ENCODE measurements around the gene TRAPPC4.
"Not testable (repeated sequence)": the region's sequence is repeated elsewhere in the genome, so short reads cannot be mapped to it uniquely, and the experiment has no call there.

TRAPPC4 gene

DNA sequence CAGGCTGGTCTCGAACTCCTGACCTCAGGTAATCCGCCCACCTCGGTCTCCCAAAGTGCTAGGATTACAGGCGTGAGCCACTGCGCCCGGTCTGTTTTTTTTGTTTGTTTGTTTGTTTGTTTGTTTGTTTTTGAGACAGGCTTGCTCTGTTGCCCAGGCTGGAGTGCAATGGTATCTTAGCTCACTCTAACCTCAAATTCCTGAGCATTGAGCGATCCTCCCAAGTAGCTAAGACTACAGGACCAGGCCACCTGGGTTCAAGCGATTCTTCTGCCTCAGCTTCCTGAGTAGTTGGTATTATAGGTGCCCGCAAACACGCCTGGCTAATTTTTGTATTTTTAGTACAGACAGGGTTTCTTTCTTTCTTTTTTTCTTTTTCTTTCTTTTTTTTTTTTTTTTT, 14.9 kb downstream of the TRAPPC4 start:
- DNase-seq, H3K36me3 Mint-ChIP-seq, H3K27me3 Mint-ChIP-seq, H3K9me3 Mint-ChIP-seq, H3K27ac Mint-ChIP-seq, H3K4me3 Mint-ChIP-seq: not testable (repeated sequence)
- peaks cover 18% of the 10 kb centered on the region for H3K4me1 Mint-ChIP-seq
- CTCF ChIA-PET, result interaction anchor here (0.6 kb wide), 1 partner anchor 245 kb away, joined by 3 read pairs; no protein-coding TSS in a partner anchor

DNA sequence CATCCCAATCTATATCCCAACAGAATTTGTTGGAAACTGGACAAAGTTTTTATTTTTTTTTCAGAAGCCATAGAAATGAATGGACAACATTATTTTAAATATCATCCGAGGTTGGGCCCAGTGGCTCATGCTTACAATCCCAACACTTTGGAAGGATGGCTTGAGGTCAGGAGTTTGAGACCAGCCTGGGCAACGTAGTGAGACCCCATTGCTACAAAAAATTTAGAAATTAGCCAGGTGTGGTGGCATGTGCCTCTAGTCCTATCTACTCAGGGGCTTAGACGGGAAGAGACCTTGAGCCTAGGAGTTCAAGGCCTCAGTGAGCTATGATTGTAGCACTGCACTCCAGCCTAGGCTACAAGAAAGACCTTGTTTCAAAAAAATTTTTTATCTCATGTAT, 16.2 kb downstream of the TRAPPC4 start:
- Mint-ChIP-seq H3K27me3 (peaks cover 11% of the 10 kb centered on the region), H3K36me3 (no peaks in the 10 kb centered on the region), H3K27ac (no peak overlapping the region), H3K4me3 (no peak overlapping the region), H3K4me1 (peaks cover 5% of the 10 kb centered on the region), H3K9me3 (no peaks in the 10 kb centered on the region)
- CTCF ChIA-PET, result no interaction called here
- DNase-seq, result no peak

DNA sequence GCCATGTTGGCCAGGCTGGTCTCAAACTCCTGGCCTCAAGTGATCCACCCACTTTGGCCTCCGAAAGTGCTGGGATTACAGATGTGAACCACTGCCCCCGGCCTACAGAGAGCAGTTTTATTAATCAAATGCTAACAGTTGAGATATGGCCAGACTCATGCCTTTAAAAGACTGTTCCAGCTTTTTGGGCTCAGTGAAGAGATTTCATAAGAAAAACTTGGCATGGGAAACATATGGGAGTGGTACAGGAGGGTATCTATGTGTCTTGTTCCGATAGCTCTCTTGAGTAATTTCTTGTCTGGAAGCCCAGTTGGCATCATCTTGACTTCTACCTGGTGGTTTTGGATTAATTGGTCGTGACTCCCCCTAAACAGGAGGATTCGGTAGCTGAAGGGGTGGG, 20.3 kb downstream of the TRAPPC4 start:
- H3K36me3 Mint-ChIP-seq, result no peaks in the 10 kb centered on the region
- H3K4me3 Mint-ChIP-seq, result no peak overlapping the region
- no peaks in the 10 kb centered on the region for H3K9me3 Mint-ChIP-seq
- no peak for DNase-seq
- H3K27me3 Mint-ChIP-seq, result peaks cover 11% of the 10 kb centered on the region
- no peaks in the 10 kb centered on the region for H3K4me1 Mint-ChIP-seq
- CTCF ChIA-PET, result interaction anchor here (0.9 kb wide), 1 partner anchor 61 kb away, joined by 3 read pairs; no protein-coding TSS in a partner anchor
- no peak overlapping the region for H3K27ac Mint-ChIP-seq

DNA sequence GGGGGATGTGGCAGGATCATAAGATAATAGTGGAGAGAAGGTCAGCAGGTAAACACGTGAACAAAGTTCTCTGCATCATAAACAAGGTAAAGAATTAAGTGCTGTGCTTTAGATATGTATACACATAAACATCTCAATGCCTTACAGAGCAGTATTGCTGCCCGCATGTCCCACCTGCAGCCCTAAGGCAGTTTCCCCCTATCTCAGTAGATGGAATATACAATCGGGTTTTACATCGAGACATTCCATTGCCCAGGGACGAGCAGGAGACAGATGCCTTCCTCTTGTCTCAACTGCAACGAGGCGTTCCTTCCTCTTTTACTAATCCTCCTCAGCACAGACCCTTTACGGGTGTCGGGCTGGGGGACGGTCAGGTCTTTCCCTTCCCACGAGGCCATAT, 20.9 kb downstream of the TRAPPC4 start:
- peaks cover 11% of the 10 kb centered on the region for H3K27me3 Mint-ChIP-seq
- H3K9me3 Mint-ChIP-seq, H3K27ac Mint-ChIP-seq, DNase-seq, H3K4me1 Mint-ChIP-seq, H3K36me3 Mint-ChIP-seq, CTCF ChIA-PET, H3K4me3 Mint-ChIP-seq: not testable (repeated sequence)

DNA sequence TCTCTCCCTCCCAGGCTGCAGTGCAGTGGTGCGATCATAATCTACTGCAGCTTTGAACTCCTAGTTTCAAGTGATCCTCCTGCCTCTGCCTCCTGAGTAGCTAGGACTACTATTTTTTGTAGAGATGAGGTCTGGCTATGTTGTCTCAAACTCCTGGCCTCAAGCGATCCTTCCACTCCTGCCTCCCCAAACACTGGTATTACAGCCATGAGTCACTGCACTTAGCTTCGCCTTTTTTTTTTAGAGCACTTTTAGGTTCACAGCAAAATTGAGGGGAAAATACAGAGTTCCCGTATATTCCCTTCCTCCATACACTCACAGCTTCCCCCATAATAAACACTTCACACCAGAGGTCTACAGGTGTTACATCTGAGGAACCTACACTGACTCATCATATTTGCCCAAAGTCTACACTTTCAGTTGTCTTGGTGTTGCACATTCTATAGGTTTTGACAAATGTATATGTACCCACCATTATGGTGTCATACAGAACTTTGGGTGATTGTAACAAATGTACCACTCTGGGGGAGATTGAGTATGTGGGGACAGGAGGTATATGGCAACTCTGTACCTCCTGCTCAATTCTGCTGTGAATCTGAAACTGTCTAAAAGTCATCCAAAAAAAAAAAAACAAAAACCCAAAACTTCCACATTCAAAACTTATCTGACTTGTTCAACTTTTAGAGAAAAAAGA, 23.4 kb downstream of the TRAPPC4 start:
- Mint-ChIP-seq H3K27ac (no peak overlapping the region), H3K4me1 (no peaks in the 10 kb centered on the region), H3K4me3 (no peak overlapping the region), H3K9me3 (no peaks in the 10 kb centered on the region), H3K27me3 (peaks cover 11% of the 10 kb centered on the region), H3K36me3 (peaks cover 18% of the 10 kb centered on the region)
- CTCF ChIA-PET, result interaction anchor here (1.5 kb wide), 1 partner anchor 11 kb away, joined by 3 read pairs; no protein-coding TSS in a partner anchor
- DNase-seq, result no peak

DNA sequence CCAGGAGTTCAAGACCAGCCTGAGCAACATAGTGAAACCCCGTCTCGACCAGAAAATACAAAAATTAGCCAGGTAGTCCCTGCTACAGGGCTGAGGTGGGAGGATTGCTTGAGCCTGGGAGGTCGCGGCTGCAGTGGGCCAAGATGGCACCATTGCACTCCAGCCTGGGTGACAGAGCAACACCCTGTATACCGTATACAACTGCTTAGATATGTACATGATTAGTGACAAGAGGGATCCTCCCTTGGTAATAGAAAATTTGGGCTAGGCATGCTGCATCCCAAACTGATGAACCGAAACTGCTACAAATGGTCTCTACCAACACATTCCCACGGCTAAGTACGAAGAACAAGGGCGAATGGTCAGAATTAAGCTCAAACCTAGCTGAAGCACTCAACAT, 24.4 kb downstream of the TRAPPC4 start:
- no peak for DNase-seq
- no peaks in the 10 kb centered on the region for H3K9me3 Mint-ChIP-seq
- H3K4me1 Mint-ChIP-seq, result no peaks in the 10 kb centered on the region
- H3K4me3 Mint-ChIP-seq, result no peak overlapping the region
- H3K36me3 Mint-ChIP-seq, result peaks cover 27% of the 10 kb centered on the region
- CTCF ChIA-PET, result interaction anchor here (0.7 kb wide), 1 partner anchor 12 kb away, joined by 3 read pairs; no protein-coding TSS in a partner anchor
- H3K27ac Mint-ChIP-seq, result no peak overlapping the region
- H3K27me3 Mint-ChIP-seq, result peaks cover 11% of the 10 kb centered on the region

DNA sequence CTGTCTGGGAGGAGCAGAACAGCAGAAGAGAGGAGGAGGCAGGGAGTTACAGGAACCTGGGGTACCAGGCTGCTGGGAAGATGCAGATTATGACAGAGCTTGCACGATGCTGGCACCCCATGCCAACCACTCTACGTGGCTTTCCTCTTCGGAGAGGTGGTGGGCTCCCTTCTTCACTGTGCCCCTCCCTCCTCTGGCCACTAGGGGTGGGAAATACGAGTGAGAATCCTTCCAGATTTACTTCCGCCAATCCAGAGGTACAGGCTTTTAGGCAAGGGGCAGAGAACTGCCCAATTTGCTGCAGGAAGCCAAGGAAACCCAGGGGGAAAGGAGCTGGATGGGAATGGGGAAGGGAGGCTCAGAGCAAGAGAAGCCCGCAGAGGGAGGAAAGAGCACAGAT, 26.1 kb downstream of the TRAPPC4 start:
- no peak for DNase-seq
- Mint-ChIP-seq H3K4me3 (no peak overlapping the region), H3K4me1 (no peaks in the 10 kb centered on the region), H3K27ac (peak overlapping the region; percentile 69), H3K36me3 (peaks cover 40% of the 10 kb centered on the region), H3K27me3 (peaks cover under 1% of the 10 kb centered on the region), H3K9me3 (no peaks in the 10 kb centered on the region)
- CTCF ChIA-PET, result no interaction called here

DNA sequence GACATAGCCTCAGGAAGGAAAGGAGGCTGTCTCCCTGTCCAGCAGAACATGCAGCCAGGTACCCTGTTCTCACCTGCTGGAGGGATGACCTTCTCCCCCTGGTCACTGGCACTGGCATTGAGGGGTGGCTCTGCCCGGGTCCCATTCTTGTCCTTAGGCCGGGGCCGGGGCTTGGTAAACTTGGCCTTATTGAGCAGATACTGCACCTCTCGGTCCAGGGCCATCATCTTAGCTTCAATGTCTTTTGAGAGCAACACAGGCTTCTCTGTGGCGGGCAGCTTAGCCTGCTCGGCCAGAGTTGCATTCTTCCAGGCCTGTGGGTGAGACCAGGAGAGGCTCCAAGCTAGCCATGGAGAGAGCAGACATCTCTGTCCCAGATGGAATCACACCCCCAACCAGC, 27.9 kb downstream of the TRAPPC4 start:
- no peak overlapping the region for H3K4me3 Mint-ChIP-seq
- DNase-seq, result no peak
- peaks cover 51% of the 10 kb centered on the region for H3K36me3 Mint-ChIP-seq
- H3K27ac Mint-ChIP-seq, result no peak overlapping the region
- no peaks in the 10 kb centered on the region for H3K4me1 Mint-ChIP-seq
- no peaks in the 10 kb centered on the region for H3K27me3 Mint-ChIP-seq
- CTCF ChIA-PET, result interaction anchor here (0.9 kb wide), 1 partner anchor 19 kb away, joined by 3 read pairs; no protein-coding TSS in a partner anchor
- H3K9me3 Mint-ChIP-seq, result no peaks in the 10 kb centered on the region

DNA sequence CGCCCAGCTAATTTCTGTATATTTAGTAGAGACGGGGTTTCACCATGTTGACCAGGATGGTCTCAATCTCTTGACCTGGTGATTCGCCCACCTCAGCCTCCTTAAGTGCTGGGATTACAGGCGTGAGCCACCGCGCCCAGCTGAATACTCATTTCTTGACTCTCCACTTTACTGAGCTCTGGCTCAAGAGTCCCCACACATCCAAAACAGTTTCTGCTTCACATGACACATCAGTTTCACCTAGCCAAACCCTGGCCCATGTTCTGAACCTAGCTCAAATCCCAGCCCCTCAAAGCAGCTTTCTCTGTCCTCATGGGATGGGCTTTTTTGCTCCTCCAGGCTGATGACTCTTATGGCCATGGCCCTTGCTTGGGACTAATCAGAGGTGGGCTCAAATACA, 28.6 kb downstream of the TRAPPC4 start:
- Mint-ChIP-seq H3K4me3 (no peak overlapping the region), H3K36me3 (peaks cover 56% of the 10 kb centered on the region), H3K4me1 (peaks cover 2% of the 10 kb centered on the region), H3K27ac (no peak overlapping the region), H3K9me3 (no peaks in the 10 kb centered on the region), H3K27me3 (no peaks in the 10 kb centered on the region)
- no peak for DNase-seq
- CTCF ChIA-PET, result interaction anchor here (0.9 to 1.3 kb wide), 2 partner anchors 9 to 18 kb away, joined by 3 to 4 read pairs; no protein-coding TSS in a partner anchor

DNA sequence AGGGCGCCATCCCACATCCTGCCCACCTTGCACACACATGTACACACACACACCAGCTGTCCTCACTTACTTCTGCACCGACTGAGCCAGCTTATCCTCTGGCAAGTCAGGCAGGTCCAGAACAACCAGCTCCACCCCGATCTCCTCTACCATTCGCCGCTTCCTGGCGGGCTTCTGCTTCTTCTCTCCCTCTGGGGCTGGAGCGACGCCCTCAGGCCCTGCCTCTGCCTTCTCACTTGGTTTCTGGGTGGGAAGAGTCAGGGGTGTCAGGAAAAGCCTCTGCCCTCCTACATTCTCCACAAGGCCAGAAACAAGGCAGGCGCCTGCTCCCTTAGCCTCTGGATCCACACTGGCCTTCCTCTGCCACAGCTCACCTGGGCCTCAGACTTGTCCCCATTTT, 30.1 kb downstream of the TRAPPC4 start:
- no peak for DNase-seq
- Mint-ChIP-seq H3K4me1 (peaks cover 12% of the 10 kb centered on the region), H3K9me3 (no peaks in the 10 kb centered on the region), H3K27ac (no peak overlapping the region), H3K36me3 (peaks cover 69% of the 10 kb centered on the region), H3K27me3 (no peaks in the 10 kb centered on the region), H3K4me3 (no peak overlapping the region)
- CTCF ChIA-PET, result interaction anchor here (0.7 to 1.4 kb wide), 2 partner anchors 18 to 21 kb away, joined by 3 to 4 read pairs; partner anchors contain the start of gene SLC37A4

DNA sequence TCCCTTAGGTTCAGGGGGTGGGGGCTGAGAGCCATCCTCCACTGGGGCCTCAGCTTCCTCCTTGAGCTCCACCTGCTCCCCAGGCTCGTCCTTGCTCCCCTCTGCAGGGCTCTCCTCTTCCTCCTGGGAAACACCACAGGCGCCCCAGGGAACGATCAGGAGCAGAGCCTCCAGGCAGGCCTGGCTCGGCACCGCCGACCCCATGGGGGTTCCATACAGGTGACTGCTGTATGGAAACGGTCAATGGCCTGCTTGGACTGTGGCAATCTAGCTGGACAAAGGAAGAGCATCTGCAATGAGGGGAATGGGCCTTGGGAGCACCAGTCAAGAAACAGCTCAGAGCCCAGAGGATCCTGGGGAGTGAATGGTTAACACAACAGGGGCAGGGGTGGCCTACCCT, 30.5 kb downstream of the TRAPPC4 start:
- Mint-ChIP-seq H3K9me3 (no peaks in the 10 kb centered on the region), H3K36me3 (peaks cover 73% of the 10 kb centered on the region), H3K27me3 (no peaks in the 10 kb centered on the region), H3K4me3 (no peak overlapping the region), H3K27ac (no peak overlapping the region), H3K4me1 (peaks cover 13% of the 10 kb centered on the region)
- CTCF ChIA-PET, result interaction anchor here (1.4 kb wide), 1 partner anchor 18 kb away, joined by 4 read pairs; the partner anchor contains the start of gene SLC37A4
- DNase-seq, result no peak

DNA sequence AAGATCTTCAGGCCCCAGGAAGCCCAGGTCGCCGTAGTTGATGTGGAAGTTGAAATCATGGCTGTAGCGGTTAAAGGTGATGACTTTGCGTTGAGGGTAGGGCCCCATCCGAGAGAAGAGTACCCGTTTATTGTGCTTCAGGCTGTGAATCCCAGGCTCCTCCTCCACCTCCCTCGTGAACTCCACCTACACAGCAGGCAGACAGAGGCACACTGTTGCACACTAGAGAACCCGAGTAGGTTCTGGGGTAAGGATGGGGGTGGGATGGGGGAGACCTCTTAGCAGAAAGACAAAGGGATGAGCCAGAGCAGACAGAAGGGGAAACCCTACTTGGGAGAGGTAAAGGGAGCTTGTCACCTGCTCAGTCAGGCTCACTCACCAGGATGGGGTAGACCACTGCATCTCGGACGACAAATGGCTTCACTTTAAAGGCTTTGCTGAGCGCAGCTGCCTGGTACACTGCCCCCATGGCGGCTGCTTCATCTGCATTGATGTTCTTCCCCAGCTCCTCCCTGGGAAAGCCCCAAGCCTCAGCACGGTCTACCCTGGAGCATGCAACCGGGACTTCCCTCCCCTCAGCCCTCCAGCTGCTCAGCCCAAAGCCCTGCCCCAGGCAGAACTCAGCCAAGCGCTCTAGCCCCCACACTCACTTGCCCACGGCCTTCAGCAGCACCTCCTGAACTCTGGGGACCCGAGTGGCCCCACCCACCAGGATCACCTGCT, 33.0 kb downstream of the TRAPPC4 start:
- Mint-ChIP-seq H3K4me1 (peaks cover 34% of the 10 kb centered on the region), H3K36me3 (peaks cover 74% of the 10 kb centered on the region), H3K27me3 (no peaks in the 10 kb centered on the region), H3K9me3 (no peaks in the 10 kb centered on the region), H3K27ac (peak overlapping the region; percentile 37), H3K4me3 (no peak overlapping the region)
- CTCF ChIA-PET, result interaction anchor here (1.4 to 1.6 kb wide), 2 partner anchors 20 to 145 kb away, joined by 3 read pairs; no protein-coding TSS in a partner anchor
- no peak for DNase-seq

DNA sequence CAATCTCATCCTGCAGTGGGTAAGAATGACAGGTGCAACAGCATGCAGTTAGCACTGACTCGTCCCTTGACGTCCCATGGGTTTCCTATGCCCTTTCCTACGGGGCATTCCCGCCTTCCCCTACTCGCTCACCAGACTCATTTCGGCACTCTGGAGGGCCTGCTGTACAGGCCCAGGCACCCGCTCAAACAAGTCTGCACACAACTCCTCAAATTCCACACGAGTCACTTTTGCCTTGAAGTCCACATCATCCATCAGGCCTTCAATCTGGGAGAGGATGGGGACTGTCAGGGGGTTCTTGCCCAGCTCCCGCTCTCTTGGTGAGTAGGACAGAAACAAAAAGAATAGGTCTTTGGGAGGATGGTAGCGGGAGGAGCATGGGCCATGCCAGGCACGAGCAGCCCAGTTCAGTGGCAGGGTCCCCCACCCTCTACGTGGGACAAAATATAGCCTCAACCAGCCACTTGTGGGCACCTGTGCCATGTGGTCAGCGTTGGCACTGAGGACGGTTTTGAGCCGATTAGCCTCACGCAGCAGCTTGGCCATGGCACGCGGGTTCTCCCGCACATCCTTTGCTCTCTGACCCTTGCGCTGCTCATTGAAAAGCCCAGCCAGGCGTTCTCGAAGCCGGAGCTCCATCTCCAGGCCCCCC, 33.7 kb downstream of the TRAPPC4 start:
- CTCF ChIA-PET, result interaction anchor here (1.1 kb wide), 1 partner anchor 11 kb away, joined by 3 read pairs; no protein-coding TSS in a partner anchor
- H3K9me3 Mint-ChIP-seq, result no peaks in the 10 kb centered on the region
- DNase-seq, result no peak
- no peak overlapping the region for H3K4me3 Mint-ChIP-seq
- peak overlapping the region; percentile 37 for H3K27ac Mint-ChIP-seq
- H3K27me3 Mint-ChIP-seq, result no peaks in the 10 kb centered on the region
- peaks cover 36% of the 10 kb centered on the region for H3K4me1 Mint-ChIP-seq
- peaks cover 70% of the 10 kb centered on the region for H3K36me3 Mint-ChIP-seq

DNA sequence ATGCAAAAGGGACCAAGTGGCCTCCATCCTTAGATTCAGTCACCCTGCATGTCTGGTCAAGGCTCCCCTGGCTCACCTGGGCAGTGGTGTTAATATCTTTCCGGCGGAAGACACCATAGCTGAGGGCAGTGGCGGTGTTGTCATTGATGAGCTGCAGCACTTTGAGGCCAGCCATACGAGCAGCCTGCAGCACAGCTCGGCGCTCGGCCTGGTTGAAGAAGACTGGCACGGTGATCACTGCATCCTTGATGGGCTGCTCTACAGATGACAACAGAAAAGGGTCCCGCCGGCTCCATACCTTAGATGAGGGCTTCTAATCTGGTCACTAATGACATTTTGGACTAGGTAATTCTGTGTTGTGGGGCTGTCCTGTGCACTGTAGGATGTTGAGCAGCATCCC, 35.9 kb downstream of the TRAPPC4 start:
- DNase-seq, result no peak
- Mint-ChIP-seq H3K4me3 (no peak overlapping the region), H3K9me3 (no peaks in the 10 kb centered on the region), H3K27me3 (no peaks in the 10 kb centered on the region), H3K27ac (no peak overlapping the region), H3K4me1 (peaks cover 48% of the 10 kb centered on the region), H3K36me3 (peaks cover 55% of the 10 kb centered on the region)
- CTCF ChIA-PET, result interaction anchor here (1.0 kb wide), 1 partner anchor 12 kb away, joined by 3 read pairs; no protein-coding TSS in a partner anchor

Data from activated naive CD4-positive, alpha-beta T cell treated with anti-CD3 and anti-CD28 coated beads, Interleukin-2, amount 10 ng/mL, durations not matched to agents 7 days and 5 days (primary cell).